Lower leg skin (tissue), 3 donors: ENCODE data around the gene C19orf44.

Experiments used
- POLR2A ChIP-seq, 2 donors: fragments of 450-650 bp; IDR thresholded peaks; one replicate each; pipeline ENCODE4 v1.6.1; 2016 to 2017; ENCODE audit warnings: antibody characterized with exemption in 2 of 2, mild to moderate bottlenecking in 1 of 2, moderate library complexity in 1 of 2
- TF ChIP-seq, protein P1 (sequence below), 3 donors: fragments of 450-650 bp; IDR thresholded peaks; one replicate each; pipeline ENCODE4 v1.5.1; 2016; ENCODE audit warnings: antibody characterized with exemption in 3 of 3, mild to moderate bottlenecking in 3 of 3, moderate library complexity in 2 of 3

DNA sequence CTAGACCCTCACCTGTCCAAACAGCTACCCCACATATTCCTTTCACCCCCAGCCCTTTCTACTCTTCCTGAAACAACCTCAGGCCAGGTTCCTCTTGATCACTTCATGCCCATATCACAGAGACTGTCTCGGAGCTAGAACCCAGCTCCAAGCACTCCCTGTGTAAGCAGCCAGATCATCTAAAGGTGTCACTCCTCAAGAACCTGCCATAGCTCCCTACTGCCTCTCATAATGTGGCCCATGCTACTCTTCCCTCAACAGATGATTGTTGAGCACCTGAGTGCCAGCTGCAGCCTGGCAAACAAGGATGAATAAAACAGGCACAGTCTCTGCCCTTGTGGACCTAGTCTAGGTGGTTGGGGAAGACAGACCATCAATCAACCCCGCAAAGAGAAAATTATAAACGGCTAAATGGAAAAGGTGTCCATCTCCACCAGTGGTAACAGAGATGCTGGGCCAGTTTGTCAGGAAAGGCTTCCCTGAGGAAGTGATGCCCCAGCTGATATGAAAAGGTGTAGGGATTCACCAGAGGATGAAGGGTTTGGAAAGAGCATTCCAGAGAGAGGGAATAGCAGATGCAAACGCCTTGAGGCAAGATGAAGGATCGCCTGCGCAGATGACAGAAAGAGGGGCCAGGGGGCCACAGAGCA is 32.7 kb upstream of the C19orf44 start:
- no peak for TF ChIP-seq POLR2A (IDR thresholded peaks at IDR 0.05)
- TF ChIP-seq, protein P1, sequence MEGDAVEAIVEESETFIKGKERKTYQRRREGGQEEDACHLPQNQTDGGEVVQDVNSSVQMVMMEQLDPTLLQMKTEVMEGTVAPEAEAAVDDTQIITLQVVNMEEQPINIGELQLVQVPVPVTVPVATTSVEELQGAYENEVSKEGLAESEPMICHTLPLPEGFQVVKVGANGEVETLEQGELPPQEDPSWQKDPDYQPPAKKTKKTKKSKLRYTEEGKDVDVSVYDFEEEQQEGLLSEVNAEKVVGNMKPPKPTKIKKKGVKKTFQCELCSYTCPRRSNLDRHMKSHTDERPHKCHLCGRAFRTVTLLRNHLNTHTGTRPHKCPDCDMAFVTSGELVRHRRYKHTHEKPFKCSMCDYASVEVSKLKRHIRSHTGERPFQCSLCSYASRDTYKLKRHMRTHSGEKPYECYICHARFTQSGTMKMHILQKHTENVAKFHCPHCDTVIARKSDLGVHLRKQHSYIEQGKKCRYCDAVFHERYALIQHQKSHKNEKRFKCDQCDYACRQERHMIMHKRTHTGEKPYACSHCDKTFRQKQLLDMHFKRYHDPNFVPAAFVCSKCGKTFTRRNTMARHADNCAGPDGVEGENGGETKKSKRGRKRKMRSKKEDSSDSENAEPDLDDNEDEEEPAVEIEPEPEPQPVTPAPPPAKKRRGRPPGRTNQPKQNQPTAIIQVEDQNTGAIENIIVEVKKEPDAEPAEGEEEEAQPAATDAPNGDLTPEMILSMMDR (IDR thresholded peaks at IDR 0.05), result no peak
